Stimulated activated CD4-positive, alpha-beta T cell treated with anti-CD3 and anti-CD28 coated beads, Interleukin-15, amount 100 ng/mL, for 24 hours (primary cell): ENCODE data around the gene MKRN2OS.

Experiments
- DNase-seq: peaks from one replicate; pipeline ENCODE4 v3.0.0-alpha.2; 2020

Gene MKRN2OS, protein sequence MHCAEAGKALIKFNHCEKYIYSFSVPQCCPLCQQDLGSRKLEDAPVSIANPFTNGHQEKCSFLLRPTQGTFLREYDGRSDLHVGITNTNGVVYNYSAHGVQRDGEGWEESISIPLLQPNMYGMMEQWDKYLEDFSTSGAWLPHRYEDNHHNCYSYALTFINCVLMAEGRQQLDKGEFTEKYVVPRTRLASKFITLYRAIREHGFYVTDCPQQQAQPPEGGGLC

DNA sequence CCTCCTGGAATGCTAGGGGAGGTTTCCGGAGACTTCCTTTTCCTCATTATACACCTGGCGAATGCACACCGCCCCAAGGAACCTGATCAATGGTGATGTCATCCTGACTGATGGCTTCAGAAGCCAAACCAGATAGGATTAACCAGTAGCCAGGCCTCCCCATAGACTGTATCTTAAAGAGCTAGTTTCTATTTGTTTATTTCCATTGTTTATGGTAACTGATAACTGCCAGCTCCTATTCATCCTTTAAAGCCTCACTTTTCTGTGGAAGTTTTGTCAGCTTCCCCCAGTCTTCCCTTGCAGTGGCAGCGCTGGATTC lies at the start of gene MKRN2OS:
Gene MKRN2OS, minus strand, starts transcription at position 27 of the 319 bp plus-strand sequence. CDS start 35 bp downstream, outside the sequence.
- DNase-seq = no peak

DNA sequence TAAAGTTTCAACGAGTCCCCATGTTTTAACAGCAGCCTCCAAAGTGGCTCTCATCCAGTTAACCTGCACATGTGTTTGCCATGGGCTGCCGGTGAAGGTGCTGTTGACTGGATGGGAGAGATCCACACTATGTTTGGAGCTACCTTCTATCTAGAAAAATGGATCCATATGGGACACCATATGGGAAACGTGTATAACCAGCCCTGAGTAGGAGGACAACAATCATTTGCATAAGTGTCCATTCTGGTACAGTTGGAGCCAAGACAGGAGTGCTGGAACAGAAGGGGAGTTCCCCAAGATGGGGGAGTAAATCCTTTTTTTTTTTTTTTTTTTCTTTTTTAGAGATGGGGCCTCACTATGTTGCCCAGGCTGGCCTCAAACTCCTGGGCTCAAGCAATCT lies 48.2 kb upstream of the MKRN2OS start:
- DNase-seq = no peak

- no peak for DNase-seq
These were observed 46.9 kb upstream of the MKRN2OS start for GRCh38 chr3:12591997-12592715.

DNA sequence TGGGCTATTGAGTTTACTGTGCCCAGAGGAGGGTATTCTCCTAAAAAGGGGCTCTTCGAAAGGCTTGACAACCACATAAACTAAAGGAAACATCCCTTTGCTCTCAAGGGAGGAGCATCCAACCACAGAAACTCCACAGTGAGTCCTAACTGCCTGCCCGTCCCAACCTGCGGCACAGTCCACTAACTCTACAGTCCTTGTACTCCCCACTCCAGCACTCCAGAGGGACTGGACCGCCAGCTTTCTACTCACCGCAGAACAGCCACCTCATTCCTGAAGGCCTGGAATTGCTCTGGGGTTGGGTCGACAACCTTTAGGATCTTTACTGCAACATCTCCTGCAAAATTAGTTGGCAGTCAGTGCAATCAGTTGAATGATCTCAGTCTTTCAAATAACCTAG lies 46.2 kb upstream of the MKRN2OS start:
- DNase-seq = no peak

- no peak for DNase-seq
These were observed 44.8 kb upstream of the MKRN2OS start for GRCh38 chr3:12590096-12590495.

GRCh38 chr3:12588039-12589009 lies 43.0 kb upstream of the MKRN2OS start:
- no peak for DNase-seq

DNA sequence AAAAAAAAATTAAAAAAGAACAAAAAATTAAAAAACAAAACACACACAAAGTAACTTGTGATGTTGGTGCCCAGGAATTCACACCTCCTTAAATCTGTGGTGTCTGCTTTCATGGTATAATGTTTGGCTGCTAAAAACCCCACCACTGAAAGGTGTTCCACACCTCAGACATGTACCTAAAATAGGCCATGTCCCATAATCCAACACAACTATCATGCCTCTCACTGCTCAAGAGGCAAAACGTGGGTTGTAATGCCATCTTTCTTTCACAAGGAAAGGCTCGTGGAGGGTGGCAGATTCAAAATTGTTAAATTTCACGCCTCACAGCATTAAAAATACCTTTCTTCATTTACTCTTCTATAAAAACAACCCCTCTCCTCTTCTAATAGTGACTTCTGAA lies 41.1 kb upstream of the MKRN2OS start:
- DNase-seq = no peak

GRCh38 chr3:12585970-12586369 lies 40.7 kb upstream of the MKRN2OS start:
- no peak for DNase-seq

GRCh38 chr3:12585181-12585580 lies 39.9 kb upstream of the MKRN2OS start:
- no peak for DNase-seq

DNA sequence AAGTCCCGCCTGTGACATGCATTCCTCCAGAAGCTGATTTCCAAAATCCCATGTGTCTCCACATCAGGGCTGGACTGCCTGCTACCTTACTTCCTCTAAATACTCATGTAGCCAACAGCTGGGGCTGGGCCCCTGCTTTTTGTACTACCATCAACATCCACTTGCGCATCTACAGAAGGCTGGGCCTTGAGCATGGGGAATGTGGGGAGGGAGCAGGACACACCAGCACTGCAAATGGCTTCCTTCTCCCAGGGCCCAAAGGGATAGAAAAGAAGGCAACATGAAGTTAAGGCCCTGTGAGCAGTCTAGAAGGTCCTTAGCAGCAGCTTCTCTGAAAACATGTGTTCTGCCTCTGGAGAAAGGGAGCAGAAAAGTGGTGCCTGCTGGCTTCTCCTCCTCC lies 38.8 kb upstream of the MKRN2OS start:
- DNase-seq = no peak

DNA sequence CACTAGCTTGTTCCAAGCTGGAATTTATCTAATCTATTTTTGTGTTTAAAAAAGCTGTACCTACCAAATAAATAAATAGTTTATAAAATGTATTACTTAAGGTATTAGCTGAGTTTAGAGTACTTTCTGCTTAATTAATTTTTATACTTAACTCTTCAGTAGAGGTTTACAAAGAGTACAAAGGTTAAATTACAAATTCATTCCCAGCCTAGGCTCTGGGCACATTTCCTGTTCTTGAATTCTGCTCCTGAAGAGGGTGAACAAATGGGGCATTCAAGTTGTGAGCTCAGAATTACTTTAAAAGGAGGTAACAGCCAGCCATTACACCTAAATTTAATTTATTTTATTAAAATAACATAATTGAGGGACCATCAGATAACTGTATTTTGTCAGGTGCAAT lies 38.0 kb upstream of the MKRN2OS start:
- no peak for DNase-seq

GRCh38 chr3:12582730-12583129 lies 37.4 kb upstream of the MKRN2OS start:
- DNase-seq = no peak

GRCh38 chr3:12579905-12580304 lies 34.6 kb upstream of the MKRN2OS start:
- no peak for DNase-seq

GRCh38 chr3:12579456-12579855 lies 34.2 kb upstream of the MKRN2OS start:
- DNase-seq = no peak

- DNase-seq = no peak
These were observed 33.4 kb upstream of the MKRN2OS start for GRCh38 chr3:12578742-12579141.

DNA sequence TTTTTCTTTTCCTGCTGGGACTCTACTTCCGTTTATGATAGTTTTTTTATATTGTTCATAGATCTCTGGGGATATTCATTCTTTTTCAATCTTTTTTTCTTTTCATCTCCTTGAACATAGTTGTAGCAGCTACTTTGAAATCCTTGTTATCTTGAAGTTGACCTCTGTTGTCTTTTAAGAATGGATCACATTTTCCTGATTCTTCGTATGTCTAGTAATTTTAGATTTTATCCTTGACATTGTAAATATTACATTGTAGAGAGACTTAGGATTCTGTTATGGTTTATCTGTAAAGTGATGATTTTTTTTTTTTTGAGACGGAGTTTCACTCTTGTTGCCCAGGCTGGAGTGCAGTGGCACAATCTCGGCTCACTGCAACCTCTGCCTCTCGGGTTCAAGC lies 32.1 kb upstream of the MKRN2OS start:
- no peak for DNase-seq

DNA sequence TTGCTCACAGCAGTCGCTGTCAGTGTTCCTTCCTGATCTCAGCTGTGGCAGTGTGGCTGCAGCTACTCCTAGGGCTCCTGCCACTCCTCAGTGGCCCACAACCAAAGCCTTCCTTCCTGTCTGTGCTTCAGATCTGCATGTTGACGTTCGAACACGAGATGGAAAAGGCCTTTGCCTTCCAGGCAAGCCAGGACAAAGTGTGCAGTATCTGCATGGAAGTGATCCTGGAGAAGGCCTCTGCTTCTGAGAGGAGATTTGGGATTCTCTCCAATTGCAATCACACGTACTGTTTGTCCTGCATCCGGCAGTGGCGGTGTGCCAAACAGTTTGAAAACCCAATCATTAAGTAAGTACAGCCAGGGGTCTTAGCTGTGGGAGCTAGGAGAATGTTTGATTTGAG lies 29.4 kb upstream of the MKRN2OS start:
- DNase-seq = no peak

GRCh38 chr3:12574131-12574530 lies 28.8 kb upstream of the MKRN2OS start:
- DNase-seq = no peak

DNA sequence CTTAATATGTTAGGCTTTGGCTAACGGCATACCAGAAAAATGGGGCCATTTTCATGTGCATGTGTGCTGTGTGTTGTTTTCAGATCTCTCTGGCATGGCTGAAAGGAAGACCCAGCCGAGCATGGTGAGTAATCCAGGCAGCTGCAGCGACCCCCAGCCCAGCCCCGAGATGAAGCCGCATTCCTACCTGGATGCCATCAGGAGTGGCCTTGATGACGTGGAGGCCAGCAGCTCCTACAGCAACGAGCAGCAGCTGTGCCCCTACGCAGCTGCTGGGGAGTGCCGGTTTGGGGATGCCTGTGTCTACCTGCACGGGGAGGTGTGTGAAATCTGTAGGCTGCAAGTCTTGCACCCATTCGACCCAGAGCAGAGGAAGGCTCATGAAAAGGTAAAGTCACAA lies 26.7 kb upstream of the MKRN2OS start:
- DNase-seq = no peak

DNA sequence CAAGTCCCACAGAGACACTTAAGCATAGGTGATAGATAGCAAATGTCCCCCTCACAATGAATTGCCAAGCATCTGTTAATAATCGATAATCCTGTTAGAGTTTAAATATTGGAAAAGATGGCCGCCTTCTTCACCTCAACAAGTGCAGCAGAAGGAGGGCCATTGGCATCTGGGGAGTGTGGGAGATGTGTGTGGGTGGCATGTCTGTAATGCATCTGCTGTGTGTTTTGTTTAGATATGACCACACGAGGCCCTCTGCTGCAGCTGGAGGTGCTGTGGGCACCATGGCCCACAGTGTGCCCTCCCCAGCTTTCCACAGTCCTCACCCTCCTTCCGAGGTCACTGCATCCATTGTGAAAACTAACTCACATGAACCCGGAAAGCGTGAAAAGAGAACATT lies 24.5 kb upstream of the MKRN2OS start:
- DNase-seq = no peak

DNA sequence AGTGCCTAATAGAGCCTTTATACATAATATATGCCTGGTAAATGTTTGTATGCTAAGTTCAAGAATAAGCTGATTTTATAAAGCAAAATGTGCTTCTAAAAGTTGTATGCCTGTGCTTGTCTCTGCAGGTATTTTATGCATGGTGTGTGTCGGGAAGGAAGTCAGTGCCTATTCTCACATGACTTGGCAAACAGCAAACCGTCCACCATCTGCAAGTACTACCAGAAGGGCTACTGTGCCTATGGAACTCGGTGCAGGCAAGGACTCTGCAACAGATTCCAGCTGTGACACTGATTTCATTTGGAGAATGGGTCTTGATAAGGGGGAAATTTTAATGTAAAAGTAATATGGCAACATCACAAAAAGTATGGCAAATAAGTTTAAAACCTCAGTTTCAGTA lies 23.4 kb upstream of the MKRN2OS start:
- no peak for DNase-seq

GRCh38 chr3:12566976-12567375 lies 21.7 kb upstream of the MKRN2OS start:
- DNase-seq = no peak

DNA sequence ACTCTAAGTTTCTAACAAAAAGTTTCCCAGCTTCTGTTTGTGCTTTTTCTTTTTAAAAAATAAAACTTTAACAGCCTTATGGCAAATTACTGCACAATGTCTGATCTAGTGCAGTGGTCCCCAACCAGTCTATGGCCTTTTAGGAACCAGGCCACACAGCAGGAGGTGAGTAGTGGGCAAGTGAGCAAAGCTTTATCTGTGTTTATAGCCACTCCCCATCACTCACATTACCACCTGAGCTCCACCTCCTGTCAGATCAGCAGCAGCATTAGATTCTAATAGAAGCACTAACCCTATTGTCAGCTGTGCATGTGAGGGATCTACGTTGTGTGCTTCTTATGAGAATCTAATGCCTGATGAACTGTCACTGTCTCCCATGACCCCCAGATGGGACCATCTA lies 17.2 kb upstream of the MKRN2OS start:
- no peak for DNase-seq

- DNase-seq = no peak
These were observed 16.1 kb upstream of the MKRN2OS start for GRCh38 chr3:12561397-12561796.
